MM.1S (cell line): ENCODE results near the gene CRY2.

Source experiments
- DNase-seq: peaks from one replicate; pipeline ENCODE4 v3.0.0-alpha.2; 2015
- H2AFZ ChIP-seq: fragments of 300-600 bp; sonication (generic); 2 replicates; pipeline ENCODE4 v1.6.0; 2016; ENCODE audit warnings: antibody characterized with exemption, low read length
- H3F3A ChIP-seq: fragments of 300-600 bp; sonication (generic); 2 replicates; pipeline ENCODE4 v1.6.1; 2016; ENCODE audit warnings: mild to moderate bottlenecking, antibody characterized with exemption, low read length, moderate library complexity, mixed read lengths; ENCODE audit not compliant: insufficient read depth
- H3K27ac ChIP-seq: fragments of 300-600 bp; sonication (generic); 2 replicates; pipeline ENCODE4 v1.5.1; 2016; ENCODE audit warnings: mild to moderate bottlenecking, low read length
- H3K27me3 ChIP-seq: fragments of 300-600 bp; sonication (generic); replicated peaks from 2 replicates; pipeline ENCODE4 v1.6.0; 2016; ENCODE audit warnings: low read length; ENCODE audit not compliant: insufficient read depth
- H3K36me3 ChIP-seq: fragments of 300-600 bp; sonication (generic); replicated peaks from 2 replicates; pipeline ENCODE4 v1.6.1; 2016; ENCODE audit warnings: mild to moderate bottlenecking, low read length, mixed read lengths; ENCODE audit not compliant: insufficient read depth
- H3K4me1 ChIP-seq: fragments of 300-600 bp; sonication (generic); 2 replicates; pipeline ENCODE4 v1.6.1; 2016; ENCODE audit warnings: low read length, mixed read lengths
- H3K4me2 ChIP-seq: fragments of 300-600 bp; sonication (generic); 2 replicates; pipeline ENCODE4 v1.6.0; 2016; ENCODE audit warnings: low read depth, low read length
- H3K4me3 ChIP-seq: fragments of 300-600 bp; sonication (generic); 2 replicates; pipeline ENCODE4 v1.5.1; 2016; ENCODE audit warnings: low read length, mixed read lengths
- H3K79me2 ChIP-seq: fragments of 300-600 bp; sonication (generic); 2 replicates; pipeline ENCODE4 v1.6.1; 2016; ENCODE audit warnings: mixed run types, low read length, mixed read lengths
- H3K9ac ChIP-seq: fragments of 300-600 bp; sonication (generic); 2 replicates; pipeline ENCODE4 v1.6.1; 2016; ENCODE audit warnings: low read length, mixed read lengths
- H3K9me2 ChIP-seq: fragments of 300-600 bp; sonication (generic); replicated peaks from 2 replicates; pipeline ENCODE4 v1.6.1; 2016; ENCODE audit warnings: mild to moderate bottlenecking, low read length, mixed read lengths; ENCODE audit not compliant: insufficient read depth
- H3K9me3 ChIP-seq: fragments of 300-600 bp; sonication (generic); replicated peaks from 2 replicates; pipeline ENCODE4 v1.6.1; 2016; ENCODE audit warnings: mild to moderate bottlenecking, low read length, mixed read lengths; ENCODE audit not compliant: insufficient read depth
- H4K20me1 ChIP-seq: fragments of 300-600 bp; sonication (generic); 2 replicates; pipeline ENCODE4 v1.6.1; 2016; ENCODE audit warnings: mild to moderate bottlenecking, low read length, moderate library complexity, mixed read lengths; ENCODE audit not compliant: insufficient read depth
- EZH2 ChIP-seq: fragments of 300-600 bp; sonication (generic); optimal IDR thresholded peaks from 2 replicates; pipeline ENCODE3; 2017; ENCODE audit warnings: low read depth, mild to moderate bottlenecking, antibody characterized with exemption, low read length, mixed read lengths
- EZH2phosphoT487 ChIP-seq: fragments of 300-600 bp; sonication (generic); IDR thresholded peaks from 2 replicates; pipeline ENCODE4 v1.6.1; 2018; ENCODE audit warnings: antibody characterized with exemption, low read length
- TF ChIP-seq, protein P1 (sequence below): fragments of 300-600 bp; sonication (generic); IDR thresholded peaks from 2 replicates; pipeline ENCODE4 v1.5.1; 2016; ENCODE audit warnings: antibody characterized with exemption, low read length, mixed read lengths

The CRY2 gene

DNA sequence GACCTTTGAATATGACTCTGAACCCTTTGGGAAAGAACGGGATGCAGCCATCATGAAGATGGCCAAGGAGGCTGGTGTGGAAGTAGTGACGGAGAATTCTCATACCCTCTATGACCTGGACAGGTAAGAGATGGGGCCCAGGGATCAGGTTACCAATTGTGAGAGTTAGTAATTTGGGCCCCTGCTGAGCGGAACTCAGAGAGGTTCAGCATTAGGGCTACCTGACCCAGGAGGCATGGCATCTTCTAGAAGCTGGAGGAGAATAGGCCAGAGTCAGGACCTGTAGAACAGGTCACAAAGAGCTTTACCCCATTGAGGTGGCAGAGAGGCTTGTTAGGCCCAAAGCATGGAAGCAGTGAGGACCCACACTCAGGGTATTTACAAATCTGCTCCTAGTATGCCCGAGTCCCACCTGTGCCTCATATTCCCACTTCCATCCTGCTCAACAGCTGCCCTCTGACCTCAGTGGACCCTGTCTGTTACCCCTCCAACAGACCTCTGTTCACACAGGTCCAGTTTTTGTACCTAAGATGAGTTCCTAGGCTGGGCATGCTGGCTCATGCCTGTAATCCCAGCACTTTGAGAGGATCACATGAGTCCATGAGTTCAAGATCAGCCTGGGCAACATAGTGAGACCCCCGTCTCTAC is 11.6 kb downstream of the CRY2 start:
- Histone ChIP-seq H3K4me3 (no peak overlapping the region), H3K4me2 (no peak overlapping the region)

DNA sequence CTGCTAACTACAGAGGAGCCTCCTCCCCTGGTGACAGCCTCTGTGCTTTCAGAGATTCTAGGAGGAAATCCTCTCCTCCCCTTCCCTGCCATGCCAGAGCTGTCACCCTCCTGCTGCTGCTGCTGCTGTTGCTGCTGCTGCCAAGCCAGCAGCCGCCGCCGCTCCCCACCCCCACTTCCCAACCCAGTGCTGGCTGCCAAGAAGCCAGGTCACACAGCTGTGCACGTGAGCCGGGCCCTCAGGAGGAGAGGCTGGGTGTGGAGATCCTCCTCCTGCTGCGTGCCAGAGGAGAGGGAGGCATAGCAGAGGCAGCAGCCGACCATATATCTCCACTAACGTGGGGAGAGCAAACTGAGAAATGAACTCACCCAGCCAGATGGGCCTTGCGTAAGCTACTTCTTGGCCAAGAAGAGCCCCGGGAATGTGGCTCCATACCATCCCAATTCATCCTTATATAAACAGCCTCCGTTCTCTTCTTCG is 12.4 kb downstream of the CRY2 start:
- no peak overlapping the region for H3K4me2 ChIP-seq
- DNase-seq = no peak
- H3K27ac ChIP-seq = no peak overlapping the region
- TF ChIP-seq EZH2 (no peak), EZH2phosphoT487 (no peak)
- TF ChIP-seq, protein P1, sequence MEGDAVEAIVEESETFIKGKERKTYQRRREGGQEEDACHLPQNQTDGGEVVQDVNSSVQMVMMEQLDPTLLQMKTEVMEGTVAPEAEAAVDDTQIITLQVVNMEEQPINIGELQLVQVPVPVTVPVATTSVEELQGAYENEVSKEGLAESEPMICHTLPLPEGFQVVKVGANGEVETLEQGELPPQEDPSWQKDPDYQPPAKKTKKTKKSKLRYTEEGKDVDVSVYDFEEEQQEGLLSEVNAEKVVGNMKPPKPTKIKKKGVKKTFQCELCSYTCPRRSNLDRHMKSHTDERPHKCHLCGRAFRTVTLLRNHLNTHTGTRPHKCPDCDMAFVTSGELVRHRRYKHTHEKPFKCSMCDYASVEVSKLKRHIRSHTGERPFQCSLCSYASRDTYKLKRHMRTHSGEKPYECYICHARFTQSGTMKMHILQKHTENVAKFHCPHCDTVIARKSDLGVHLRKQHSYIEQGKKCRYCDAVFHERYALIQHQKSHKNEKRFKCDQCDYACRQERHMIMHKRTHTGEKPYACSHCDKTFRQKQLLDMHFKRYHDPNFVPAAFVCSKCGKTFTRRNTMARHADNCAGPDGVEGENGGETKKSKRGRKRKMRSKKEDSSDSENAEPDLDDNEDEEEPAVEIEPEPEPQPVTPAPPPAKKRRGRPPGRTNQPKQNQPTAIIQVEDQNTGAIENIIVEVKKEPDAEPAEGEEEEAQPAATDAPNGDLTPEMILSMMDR = no peak
- H3K36me3 ChIP-seq = peaks cover 9% of the 10 kb centered on the region; the same call in 1 of the 2 replicates
- H3K9ac ChIP-seq = no peak overlapping the region
- H3K9me2 ChIP-seq = no peaks in the 10 kb centered on the region
- no peak overlapping the region for H2AFZ ChIP-seq
- no peaks in the 10 kb centered on the region for H3K9me3 ChIP-seq
- peaks cover 15% of the 10 kb centered on the region for H3K79me2 ChIP-seq
- H4K20me1 ChIP-seq = no peaks in the 10 kb centered on the region
- no peak overlapping the region for H3K4me3 ChIP-seq
- no peaks in the 10 kb centered on the region for H3F3A ChIP-seq
- H3K27me3 ChIP-seq = no peaks in the 10 kb centered on the region
- H3K4me1 ChIP-seq = no peaks in the 10 kb centered on the region

More for the DNA sequence above, 11.6 kb downstream of the CRY2 start:
- no peaks in the 10 kb centered on the region for H3K27me3 ChIP-seq
- peaks cover 24% of the 10 kb centered on the region for H3K79me2 ChIP-seq
- H3K4me1 ChIP-seq = no peaks in the 10 kb centered on the region
- no peak for DNase-seq
- no peaks in the 10 kb centered on the region for H4K20me1 ChIP-seq
- H3F3A ChIP-seq = no peaks in the 10 kb centered on the region
- H3K27ac ChIP-seq = no peak overlapping the region
- H3K9me3 ChIP-seq = no peaks in the 10 kb centered on the region
- no peak for TF ChIP-seq EZH2
- TF ChIP-seq, protein P1 = no peak
- TF ChIP-seq EZH2phosphoT487 = no peak
- no peak overlapping the region for H2AFZ ChIP-seq
- no peaks in the 10 kb centered on the region for H3K9me2 ChIP-seq
- peaks cover 9% of the 10 kb centered on the region; the same call in 1 of the 2 replicates for H3K36me3 ChIP-seq
- no peak overlapping the region for H3K9ac ChIP-seq

DNA sequence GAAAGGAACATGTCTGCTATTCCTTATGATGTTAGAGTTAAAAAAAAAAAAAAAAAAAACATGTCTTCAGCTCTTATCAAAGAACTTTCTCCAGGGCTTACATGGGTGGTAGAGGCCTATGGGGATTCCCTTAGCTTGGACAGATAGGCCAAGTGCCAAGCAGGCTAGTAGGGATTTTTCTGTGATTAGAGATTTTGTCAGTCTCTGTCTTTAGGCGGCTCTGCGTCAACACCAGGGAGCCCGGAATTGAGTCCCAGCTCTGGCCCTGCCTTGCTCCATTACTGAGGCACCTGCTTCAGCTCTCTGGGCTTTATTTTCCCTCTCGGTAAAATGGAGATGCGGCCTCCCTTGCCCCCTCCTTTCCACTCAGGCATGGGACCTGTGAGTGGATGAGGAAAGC is 13.1 kb downstream of the CRY2 start:
- Histone ChIP-seq H3K4me2 (no peak overlapping the region), H3K9me2 (no peaks in the 10 kb centered on the region), H2AFZ (no peak overlapping the region), H3F3A (no peaks in the 10 kb centered on the region), H3K9ac (no peak overlapping the region), H3K79me2 (peaks cover 9% of the 10 kb centered on the region), H3K36me3 (peaks cover 9% of the 10 kb centered on the region; the same call in 1 of the 2 replicates), H3K4me3 (no peak overlapping the region), H3K9me3 (no peaks in the 10 kb centered on the region), H3K27ac (no peak overlapping the region), H3K4me1 (no peaks in the 10 kb centered on the region), H4K20me1 (no peaks in the 10 kb centered on the region), H3K27me3 (no peaks in the 10 kb centered on the region)
- no peak for TF ChIP-seq EZH2
- DNase-seq = no peak

DNA sequence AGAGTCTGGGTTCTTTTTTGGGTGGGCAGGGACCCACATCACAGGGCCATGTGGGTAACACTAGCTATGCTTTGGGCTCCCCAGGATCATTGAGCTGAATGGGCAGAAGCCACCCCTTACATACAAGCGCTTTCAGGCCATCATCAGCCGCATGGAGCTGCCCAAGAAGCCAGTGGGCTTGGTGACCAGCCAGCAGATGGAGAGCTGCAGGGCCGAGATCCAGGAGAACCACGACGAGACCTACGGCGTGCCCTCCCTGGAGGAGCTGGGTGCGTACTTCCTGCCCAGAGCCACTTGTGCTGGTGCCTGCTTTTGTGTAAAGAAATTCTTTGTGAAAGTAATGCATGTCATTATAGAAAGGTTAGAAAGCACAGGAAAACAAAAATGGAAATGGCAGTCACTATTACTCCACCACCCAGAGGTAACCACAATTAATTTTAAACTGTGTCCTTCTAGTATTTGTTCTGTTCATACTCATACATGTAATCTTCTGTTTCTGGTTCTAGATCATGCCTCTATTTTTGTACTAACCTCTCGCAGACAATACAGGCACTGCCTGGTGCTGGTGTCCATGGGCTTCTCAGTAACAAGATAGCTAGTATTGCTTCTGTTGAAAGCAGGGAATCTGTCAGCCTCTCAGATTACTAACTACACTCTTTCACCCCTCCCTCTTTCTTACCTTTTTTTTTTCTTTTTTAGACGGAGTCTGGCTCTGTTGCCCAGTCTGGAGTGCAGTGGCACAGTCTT is 13.7 kb downstream of the CRY2 start:
- no peaks in the 10 kb centered on the region for H3K9me3 ChIP-seq
- H3K9ac ChIP-seq = no peak overlapping the region
- no peaks in the 10 kb centered on the region for H3F3A ChIP-seq
- H4K20me1 ChIP-seq = no peaks in the 10 kb centered on the region
- DNase-seq = no peak
- H3K4me3 ChIP-seq = no peak overlapping the region
- peaks cover 3% of the 10 kb centered on the region for H3K79me2 ChIP-seq
- no peaks in the 10 kb centered on the region for H3K4me1 ChIP-seq
- H3K27me3 ChIP-seq = no peaks in the 10 kb centered on the region
- H3K4me2 ChIP-seq = no peak overlapping the region
- TF ChIP-seq, protein P1 = no peak
- no peak for TF ChIP-seq EZH2phosphoT487
- no peak for TF ChIP-seq EZH2
- no peak overlapping the region for H3K27ac ChIP-seq
- H3K9me2 ChIP-seq = no peaks in the 10 kb centered on the region
- no peak overlapping the region for H2AFZ ChIP-seq
- peaks cover 9% of the 10 kb centered on the region; the same call in 1 of the 2 replicates for H3K36me3 ChIP-seq
